Thyroid gland (tissue), 4 donors: Measurements from ENCODE around the gene STAG1.

Source experiments
- POLR2A ChIP-seq, 2 donors: fragments of 450-650 bp; IDR thresholded peaks; one replicate each; pipeline ENCODE4 v1.6.1; 2017; ENCODE audit warnings: antibody characterized with exemption in 2 of 2, mild to moderate bottlenecking in 2 of 2, moderate library complexity in 1 of 2
- TF ChIP-seq, protein P1 (sequence below), 6 experiments: fragments of 200-600 bp in 3 of 6; fragments of 450-650 bp in 3 of 6; sonication (generic) in 3 of 6; IDR thresholded peaks; one replicate each; pipeline ENCODE4 v1.5.1; 2016 to 2019; ENCODE audit warnings: antibody characterized with exemption in 6 of 6, mild to moderate bottlenecking in 2 of 6, inconsistent platforms in 1 of 6, moderate library complexity in 1 of 6

DNA sequence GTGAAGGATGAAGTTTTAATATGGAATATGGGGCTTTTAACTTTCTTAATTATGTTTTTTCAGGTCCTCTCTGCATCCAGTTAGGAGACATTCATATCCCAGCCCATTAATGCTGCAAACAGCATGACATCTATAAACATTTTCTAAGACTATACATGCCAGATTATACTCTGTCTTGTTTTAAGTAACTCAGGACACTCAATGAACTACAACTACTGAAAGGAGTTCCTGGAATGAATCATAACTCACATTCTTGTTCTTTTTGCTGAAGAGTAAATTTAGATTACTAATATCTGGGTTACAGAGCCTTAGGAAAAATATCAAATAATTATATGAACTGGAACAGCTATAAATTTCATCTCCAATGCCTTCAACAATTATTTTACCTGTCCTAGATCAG lies 167.4 kb downstream of the STAG1 start:
- TF ChIP-seq POLR2A (IDR thresholded peaks at IDR 0.05), result no peak
- TF ChIP-seq, protein P1, sequence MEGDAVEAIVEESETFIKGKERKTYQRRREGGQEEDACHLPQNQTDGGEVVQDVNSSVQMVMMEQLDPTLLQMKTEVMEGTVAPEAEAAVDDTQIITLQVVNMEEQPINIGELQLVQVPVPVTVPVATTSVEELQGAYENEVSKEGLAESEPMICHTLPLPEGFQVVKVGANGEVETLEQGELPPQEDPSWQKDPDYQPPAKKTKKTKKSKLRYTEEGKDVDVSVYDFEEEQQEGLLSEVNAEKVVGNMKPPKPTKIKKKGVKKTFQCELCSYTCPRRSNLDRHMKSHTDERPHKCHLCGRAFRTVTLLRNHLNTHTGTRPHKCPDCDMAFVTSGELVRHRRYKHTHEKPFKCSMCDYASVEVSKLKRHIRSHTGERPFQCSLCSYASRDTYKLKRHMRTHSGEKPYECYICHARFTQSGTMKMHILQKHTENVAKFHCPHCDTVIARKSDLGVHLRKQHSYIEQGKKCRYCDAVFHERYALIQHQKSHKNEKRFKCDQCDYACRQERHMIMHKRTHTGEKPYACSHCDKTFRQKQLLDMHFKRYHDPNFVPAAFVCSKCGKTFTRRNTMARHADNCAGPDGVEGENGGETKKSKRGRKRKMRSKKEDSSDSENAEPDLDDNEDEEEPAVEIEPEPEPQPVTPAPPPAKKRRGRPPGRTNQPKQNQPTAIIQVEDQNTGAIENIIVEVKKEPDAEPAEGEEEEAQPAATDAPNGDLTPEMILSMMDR (IDR thresholded peaks at IDR 0.05), result no peak
